OCI-M2 (cell line): ENCODE results near the gene LIMK1.
"Not testable (repeated sequence)": the region's sequence is repeated elsewhere in the genome, so short reads cannot be mapped to it uniquely, and the experiment has no call there.

Experiments used
- DNase-seq: peaks from one replicate; lab custom pipeline; 2025; ENCODE audit not compliant: unreplicated experiment; lab: John Stamatoyannopoulos, UW

Gene LIMK1

GRCh38 chr7:74121401-74122249 is 38.0 kb downstream of the LIMK1 start:
- no peak for DNase-seq

GRCh38 chr7:74123892-74124291 is 40.3 kb downstream of the LIMK1 start:
- not testable (repeated sequence) for DNase-seq

GRCh38 chr7:74126220-74126880 is 42.7 kb downstream of the LIMK1 start:
- no peak for DNase-seq

GRCh38 chr7:74129887-74130286 is 46.3 kb downstream of the LIMK1 start:
- no peak for DNase-seq

- DNase-seq = no peak
Measured at GRCh38 chr7:74130518-74130917, 46.9 kb downstream of the LIMK1 start.

- DNase-seq = no peak
Measured at GRCh38 chr7:74134117-74134620, 50.6 kb downstream of the LIMK1 start.

GRCh38 chr7:74138334-74138867 is 54.8 kb downstream of the LIMK1 start:
- no peak for DNase-seq

- DNase-seq = no peak
Measured at GRCh38 chr7:74138945-74139843, 55.6 kb downstream of the LIMK1 start.

- no peak for DNase-seq
Measured at GRCh38 chr7:74141705-74142104, 58.1 kb downstream of the LIMK1 start.

- DNase-seq = no peak
Measured at GRCh38 chr7:74143383-74143782, 59.8 kb downstream of the LIMK1 start.

GRCh38 chr7:74148491-74148890 is 64.9 kb downstream of the LIMK1 start:
- no peak for DNase-seq

GRCh38 chr7:74149071-74149470 is 65.5 kb downstream of the LIMK1 start:
- no peak for DNase-seq

GRCh38 chr7:74149603-74150002 is 66.0 kb downstream of the LIMK1 start:
- no peak for DNase-seq

- no peak for DNase-seq
Measured at GRCh38 chr7:74153736-74154135, 70.1 kb downstream of the LIMK1 start.

- DNase-seq = no peak
Measured at GRCh38 chr7:74155810-74156395, 72.3 kb downstream of the LIMK1 start.

- no peak for DNase-seq
Measured at GRCh38 chr7:74157605-74158004, 74.0 kb downstream of the LIMK1 start.

- DNase-seq = no peak
Measured at GRCh38 chr7:74164985-74165456, 81.4 kb downstream of the LIMK1 start.

GRCh38 chr7:74165867-74166593 is 82.4 kb downstream of the LIMK1 start:
- DNase-seq = no peak

- not testable (repeated sequence) for DNase-seq
Measured at GRCh38 chr7:74167324-74167723, 83.7 kb downstream of the LIMK1 start.
